ENCODE measurements around the gene CDK6. TPM values are rescaled to one million over a fixed set of nuclear protein-coding genes. Genes with fewer than 3 reads are reported as not detected.

CDK6 gene
- total and polyA plus RNA-seq, 2 of the 8 experiments (the other 6 are each of a cell fraction or from before 2014, with no cell fraction given) = 5.9 to 18.9 TPM

DNA sequence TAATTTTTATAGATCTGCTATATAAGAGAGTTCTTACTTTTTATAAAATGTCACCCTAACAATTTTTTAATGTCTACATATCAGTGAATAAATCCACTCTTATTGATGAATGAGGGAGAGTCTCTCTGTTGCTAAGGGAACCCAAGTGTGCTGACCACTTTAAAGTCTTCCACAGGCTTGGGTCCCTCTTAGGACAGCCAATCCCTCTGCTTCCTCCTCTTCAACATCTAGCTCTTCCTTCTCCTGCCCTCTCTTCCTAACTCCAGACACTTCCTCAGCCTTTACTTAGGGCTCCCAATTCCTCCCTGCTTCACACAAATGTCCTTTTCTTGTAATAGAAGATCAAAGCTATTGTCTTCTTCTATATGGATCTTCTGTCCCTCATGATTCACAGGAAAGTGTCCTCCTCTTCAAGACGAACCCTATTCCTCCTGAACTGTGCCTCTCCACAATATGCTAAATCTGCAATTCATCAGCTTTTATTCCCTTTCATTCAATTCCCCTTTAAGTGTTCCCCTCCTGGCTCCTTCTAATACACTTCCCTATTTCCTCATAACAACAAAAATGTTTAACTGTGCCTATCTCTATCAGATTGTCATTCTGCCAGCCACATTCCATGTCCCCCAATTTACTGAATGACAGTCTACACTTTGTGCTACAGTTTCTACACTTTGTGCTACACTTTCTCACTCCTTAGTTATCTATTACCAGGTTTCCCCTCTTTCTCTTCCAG is 37.7 kb downstream of the CDK6 start:
- H3K79me1 ChIP-seq (ENCODE audit: low read depth, low read length) = peaks cover 3% of the 10 kb centered on the region; the same call in 1 of the 2 replicates
- no peak overlapping the region for H3K4ac ChIP-seq (replicated peaks; ENCODE audit: insufficient read length, low read depth, low read length)
- no peak overlapping the region for H3K18ac ChIP-seq (ENCODE audit: extremely low read depth, low read length)
- no peak overlapping the region for H3K14ac ChIP-seq (ENCODE audit: insufficient read length)
- H4K8ac ChIP-seq (ENCODE audit: extremely low read depth, insufficient read depth, low read length) = no peak overlapping the region
- H2AK5ac ChIP-seq (ENCODE audit: low read depth, low read length) = no peak overlapping the region
- H3K27ac ChIP-seq (ENCODE audit: low read depth, low read length) = no peak overlapping the region
- no peak overlapping the region for H3K4me2 ChIP-seq (ENCODE audit: insufficient read depth in 1 of 2, low read depth in 2 of 2, low read length in 2 of 2)
- no peaks in the 10 kb centered on the region for H3K9me3 ChIP-seq (ENCODE audit: insufficient read depth in 2 of 2, low read depth in 1 of 2, low read length in 1 of 2)
- POLR2A ChIA-PET (ENCODE audit: partially characterized antibody) = interaction anchor here (1.2 kb wide), 1 partner anchor 34 kb away, joined by 3 read pairs; no protein-coding TSS in a partner anchor
- no peak for DNase-seq (ENCODE audit: low read depth in 1 of 2, low spot score in 2 of 2)
- no peak overlapping the region for H2BK20ac ChIP-seq (ENCODE audit: low read length)
- H2BK120ac ChIP-seq (replicated peaks; ENCODE audit: low read depth, low read length) = no peak overlapping the region
- H3K9ac ChIP-seq (replicated peaks in 1 of 4; ENCODE audit: extremely low read depth in 1 of 4, low read depth in 3 of 4, low read length in 3 of 4) = no peak overlapping the region
- no peak for FAIRE-seq
- no peaks in the 10 kb centered on the region for H3K23me2 ChIP-seq (ENCODE audit: low read depth, low read length)
- H2BK12ac ChIP-seq (ENCODE audit: low read depth, low read length) = no peak overlapping the region
- no peak overlapping the region for H2AFZ ChIP-seq (ENCODE audit: low read length)
- no peaks in the 10 kb centered on the region for H3K79me2 ChIP-seq (ENCODE audit: control insufficient read depth in 1 of 2, insufficient read depth in 2 of 2, low read length in 2 of 2)
- H4K20me1 ChIP-seq (replicated peaks in 1 of 2; ENCODE audit: control insufficient read depth in 1 of 2, insufficient read depth in 2 of 2, low read length in 2 of 2) = no peaks in the 10 kb centered on the region
- CTCF ChIA-PET (ENCODE audit: partially characterized antibody) = interaction anchor here (0.6 to 1.1 kb wide), 5 partner anchors 13 to 140 kb away, joined by 3 to 4 read pairs (median 3); no protein-coding TSS in a partner anchor
- peaks cover 0 to 3% (median 1%) of the 10 kb centered on the region in 4 experiments; a peak in 2 of 7 replicates for H3K4me1 ChIP-seq (replicated peaks in 1 of 4; ENCODE audit: control insufficient read depth in 3 of 4, insufficient read depth in 4 of 4, low read length in 3 of 4)
- no peak overlapping the region for H3K4me3 ChIP-seq (ENCODE audit: extremely low read depth in 1 of 4, insufficient read depth in 2 of 4, low read depth in 3 of 4, low read length in 4 of 4)
- H4K91ac ChIP-seq (replicated peaks; ENCODE audit: insufficient read length, low read length) = no peak overlapping the region
- 81% methylated on average over 1 of the region's 1 CpG; no CpG with 5 or more reads in 1 of the 2 experiments for WGBS, 2 experiments (ENCODE audit: extremely low coverage in 1 of 2, insufficient coverage in 1 of 2, insufficient read length in 1 of 2, insufficient replicate concordance in 2 of 2, low coverage in 1 of 2, low lambda C conversion rate in 2 of 2, missing lambda C conversion rate in 1 of 2)
- no peaks in the 10 kb centered on the region for H3K27me3 ChIP-seq (replicated peaks in 1 of 4; ENCODE audit: control insufficient read depth in 3 of 4, extremely low read depth in 1 of 4, insufficient read depth in 3 of 4, low read length in 3 of 4)
- no peak overlapping the region for H3K56ac ChIP-seq (replicated peaks; ENCODE audit: insufficient read length, low read depth, low read length)
- no peak overlapping the region for H2BK5ac ChIP-seq (ENCODE audit: low read depth, low read length)
- H3K23ac ChIP-seq (ENCODE audit: insufficient read length) = no peak overlapping the region
- no peak overlapping the region for H2BK15ac ChIP-seq (ENCODE audit: low read length)
- H3K36me3 ChIP-seq (ENCODE audit: control insufficient read depth in 2 of 4, insufficient read depth in 4 of 4, low read length in 3 of 4) = no peaks in the 10 kb centered on the region
- no peak overlapping the region for H4K5ac ChIP-seq (ENCODE audit: insufficient read length, low read depth, low read length)
- TF ChIP-seq PHF8 (conservative IDR thresholded peaks at IDR 0.05; ENCODE audit: low read depth, low read length) (no peak), SUZ12 (IDR thresholded peaks at IDR 0.05; ENCODE audit: low read length) (no peak), RAD21 (IDR thresholded peaks at IDR 0.05 in 1 of 2, conservative IDR thresholded peaks at IDR 0.05 in 1 of 2; ENCODE audit: low read depth in 2 of 2, low read length in 2 of 2) (no peak)

Measured in H1 (cell line).